Fibroblast of skin of right biceps (primary cell): ENCODE results near the gene RREB1.
"Not testable (repeated sequence)": the region's sequence is repeated elsewhere in the genome, so short reads cannot be mapped to it uniquely, and the experiment has no call there.

ENCODE experiments used
- DNase-seq: peaks from one replicate; pipeline ENCODE4 v3.0.0-alpha.2; 2013

The RREB1 gene

DNA sequence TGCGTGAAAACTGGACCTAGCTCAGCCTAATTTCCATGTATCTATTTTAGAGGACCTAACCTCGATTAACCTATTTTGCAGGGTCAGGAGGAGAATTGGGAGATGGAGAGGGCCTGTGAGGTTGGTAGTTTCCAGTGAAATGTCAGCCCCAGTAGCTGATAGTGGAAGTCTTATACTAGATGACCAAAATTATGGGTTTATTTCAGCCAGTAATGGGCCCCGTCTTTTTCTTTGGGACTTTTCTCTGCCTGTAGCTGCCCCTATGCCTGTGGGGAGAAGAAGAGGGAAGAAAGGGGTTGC, 37.8 kb downstream of the RREB1 start:
- DNase-seq, result no peak

- DNase-seq, result peak; percentile 91
Observed at GRCh38 chr6:7145885-7146828, 38.4 kb downstream of the RREB1 start.

- peak; percentile 44 for DNase-seq
Observed at GRCh38 chr6:7147051-7147671, 39.4 kb downstream of the RREB1 start.

GRCh38 chr6:7148100-7148822, 40.5 kb downstream of the RREB1 start:
- peak; percentile 88 for DNase-seq

GRCh38 chr6:7150381-7151064, 42.8 kb downstream of the RREB1 start:
- DNase-seq, result no peak

DNA sequence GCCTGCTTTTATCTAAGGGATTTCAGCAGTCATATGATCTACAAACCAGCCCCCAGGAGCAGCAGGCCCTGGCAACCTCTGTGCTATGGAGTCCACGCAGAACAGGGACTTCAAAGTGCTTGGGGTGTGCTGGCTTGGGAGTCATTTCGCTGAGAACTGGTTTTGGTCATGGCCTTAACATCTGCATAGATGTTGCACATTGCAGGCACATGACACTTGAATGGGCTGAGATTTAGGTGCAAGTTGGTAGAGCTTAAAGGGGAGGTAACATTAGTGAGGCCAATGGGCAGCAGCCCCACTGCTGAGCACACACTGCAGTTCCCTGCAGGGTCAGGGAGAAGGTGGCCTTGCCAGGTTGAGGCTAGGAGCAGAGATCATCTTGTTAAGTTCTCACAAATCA, 43.6 kb downstream of the RREB1 start:
- no peak for DNase-seq

DNA sequence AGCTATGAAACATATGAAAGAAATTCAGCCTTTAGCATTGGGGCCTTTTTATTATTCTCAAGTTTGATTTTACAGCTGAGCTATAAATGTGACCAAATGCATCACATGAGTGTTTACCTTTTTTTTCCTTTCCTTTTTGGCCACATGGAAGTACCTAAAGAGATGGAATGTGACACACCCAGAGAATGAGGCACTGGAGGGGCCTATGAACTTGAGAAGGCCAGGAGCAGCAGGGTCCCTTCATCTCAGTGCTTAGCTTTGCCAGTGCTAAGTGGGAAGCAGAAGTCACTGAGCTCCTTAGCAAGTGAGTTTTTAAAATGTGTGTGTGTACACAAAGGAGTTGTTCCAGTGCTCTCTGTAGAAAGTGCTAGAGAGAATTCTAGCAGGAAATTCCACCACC, 44.7 kb downstream of the RREB1 start:
- DNase-seq, result no peak

- no peak for DNase-seq
Observed at GRCh38 chr6:7153789-7154188, 46.0 kb downstream of the RREB1 start.

- no peak for DNase-seq
Observed at GRCh38 chr6:7154341-7155139, 46.8 kb downstream of the RREB1 start.

DNA sequence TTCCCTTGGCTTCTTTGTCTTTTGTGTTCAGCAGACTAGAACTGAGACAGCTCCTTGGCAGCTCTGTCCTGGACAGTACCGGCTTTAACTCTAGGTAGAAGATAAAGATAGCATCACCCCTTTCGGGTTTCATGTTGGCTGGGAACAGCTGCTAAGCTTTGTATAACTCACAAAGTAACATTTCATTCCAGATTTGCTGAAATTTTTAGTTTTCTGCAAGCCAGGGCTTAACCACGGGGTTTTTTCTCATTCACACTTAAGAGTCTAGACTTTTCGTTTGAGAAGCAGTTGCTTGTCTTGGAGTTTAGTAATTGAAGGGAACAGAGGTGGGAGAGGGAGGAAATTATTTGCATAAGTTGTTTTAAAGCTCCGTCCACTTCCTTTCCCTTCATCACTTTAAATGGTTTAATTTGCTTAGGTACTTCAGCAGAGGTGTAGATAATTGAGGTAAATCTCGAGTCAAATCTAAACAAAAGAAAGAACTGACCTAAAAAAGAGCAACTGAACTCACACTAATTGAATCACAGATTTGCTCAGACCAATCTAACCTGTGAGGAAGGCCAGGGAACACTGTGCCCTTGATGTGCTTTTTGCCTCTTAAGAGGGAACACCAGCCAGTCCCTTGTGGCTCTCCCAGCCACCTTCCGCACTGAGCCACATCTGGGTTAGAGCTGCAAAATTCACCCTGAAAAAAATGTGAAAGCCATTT, 48.3 kb downstream of the RREB1 start:
- DNase-seq, result no peak

- peak; percentile 96 for DNase-seq
Observed at GRCh38 chr6:7156643-7157278, 49.0 kb downstream of the RREB1 start.

DNA sequence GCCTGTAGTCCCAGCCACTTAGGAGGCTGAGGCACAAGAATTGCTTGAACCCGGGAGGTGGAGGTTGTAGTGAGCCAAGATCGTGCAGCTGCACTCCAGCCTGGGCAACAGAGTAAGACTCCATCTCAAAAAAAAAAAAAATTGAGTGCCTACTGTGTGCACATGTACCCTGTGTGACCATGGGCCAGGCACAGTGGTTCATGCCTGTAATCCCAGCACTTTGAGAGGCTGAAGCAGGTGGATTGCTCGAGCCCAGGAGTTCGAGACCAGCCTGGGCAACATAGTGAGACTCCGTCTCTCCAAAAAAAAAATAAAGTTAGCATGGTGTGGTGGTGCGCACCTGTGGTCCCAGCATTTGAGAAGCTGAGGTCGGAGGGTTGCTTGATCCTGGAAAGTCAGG, 49.5 kb downstream of the RREB1 start:
- DNase-seq, result not testable (repeated sequence)

GRCh38 chr6:7157752-7158616, 50.2 kb downstream of the RREB1 start:
- DNase-seq, result peak; percentile 87

DNA sequence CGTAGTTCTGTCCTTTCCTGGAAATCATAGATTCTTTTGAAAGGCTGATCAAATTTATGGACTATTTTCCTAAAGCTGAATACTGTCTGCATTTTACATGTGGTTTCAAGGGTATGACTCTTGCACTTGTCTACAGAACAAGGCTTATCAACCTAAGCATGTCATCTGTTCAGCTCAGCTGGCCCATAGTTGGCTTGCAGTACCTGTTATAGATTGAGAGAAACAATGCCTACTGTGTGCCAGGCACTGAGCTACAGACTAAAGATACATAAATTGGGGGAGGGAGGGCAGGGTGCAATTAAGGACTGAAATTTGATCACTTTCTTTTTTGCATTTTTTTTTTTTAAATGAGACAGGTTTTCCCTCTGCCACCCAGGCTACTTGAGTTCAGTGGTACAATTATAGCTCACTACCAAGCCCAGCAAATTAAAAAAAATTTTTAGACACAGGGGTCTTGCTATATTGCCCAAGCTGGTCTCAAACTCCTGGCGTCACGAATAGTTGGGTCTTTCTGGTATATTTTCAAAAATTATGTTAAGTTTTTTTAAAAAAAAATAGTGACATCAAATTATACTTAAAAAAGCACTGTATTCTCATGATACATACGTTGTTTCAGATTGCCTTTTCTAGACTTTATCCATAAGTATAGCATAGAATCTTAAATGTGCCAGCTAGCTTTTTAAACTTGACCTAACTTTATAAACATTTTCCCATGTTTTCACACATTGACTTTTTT, 52.2 kb downstream of the RREB1 start:
- DNase-seq, result no peak

DNA sequence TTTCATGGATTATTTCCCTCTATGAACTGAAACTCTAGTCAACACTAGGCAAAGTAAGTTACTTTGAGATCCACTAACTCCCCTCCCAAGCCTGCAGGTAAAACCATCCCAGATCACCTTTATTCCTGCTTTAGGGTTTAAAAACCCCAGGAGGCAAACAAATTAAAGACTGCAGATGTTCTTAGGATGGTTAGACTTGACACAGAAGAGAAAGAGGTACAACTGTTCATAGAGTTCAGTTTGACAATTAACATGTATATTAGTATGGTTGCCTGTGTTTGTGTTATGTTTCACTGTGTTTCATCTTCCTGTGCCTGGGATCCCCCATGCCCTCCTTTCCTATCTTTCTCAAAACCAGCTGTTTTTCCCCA, 53.5 kb downstream of the RREB1 start:
- DNase-seq, result no peak

- DNase-seq, result no peak
Observed at GRCh38 chr6:7161845-7162244, 54.1 kb downstream of the RREB1 start.

GRCh38 chr6:7163661-7164071, 55.9 kb downstream of the RREB1 start:
- no peak for DNase-seq

- DNase-seq, result no peak
Observed at GRCh38 chr6:7164536-7165001, 56.8 kb downstream of the RREB1 start.
